ELR (cell line): Measurements from ENCODE around the gene MNX1.

Experiments used
- DNase-seq: peaks from one replicate; pipeline ENCODE4 v3.0.0-alpha.2; 2015; ENCODE audit warnings: low read depth

Gene MNX1

GRCh38 chr7:157014635-157015555 is 4.4 kb upstream of the MNX1 start:
- no peak for DNase-seq

DNA sequence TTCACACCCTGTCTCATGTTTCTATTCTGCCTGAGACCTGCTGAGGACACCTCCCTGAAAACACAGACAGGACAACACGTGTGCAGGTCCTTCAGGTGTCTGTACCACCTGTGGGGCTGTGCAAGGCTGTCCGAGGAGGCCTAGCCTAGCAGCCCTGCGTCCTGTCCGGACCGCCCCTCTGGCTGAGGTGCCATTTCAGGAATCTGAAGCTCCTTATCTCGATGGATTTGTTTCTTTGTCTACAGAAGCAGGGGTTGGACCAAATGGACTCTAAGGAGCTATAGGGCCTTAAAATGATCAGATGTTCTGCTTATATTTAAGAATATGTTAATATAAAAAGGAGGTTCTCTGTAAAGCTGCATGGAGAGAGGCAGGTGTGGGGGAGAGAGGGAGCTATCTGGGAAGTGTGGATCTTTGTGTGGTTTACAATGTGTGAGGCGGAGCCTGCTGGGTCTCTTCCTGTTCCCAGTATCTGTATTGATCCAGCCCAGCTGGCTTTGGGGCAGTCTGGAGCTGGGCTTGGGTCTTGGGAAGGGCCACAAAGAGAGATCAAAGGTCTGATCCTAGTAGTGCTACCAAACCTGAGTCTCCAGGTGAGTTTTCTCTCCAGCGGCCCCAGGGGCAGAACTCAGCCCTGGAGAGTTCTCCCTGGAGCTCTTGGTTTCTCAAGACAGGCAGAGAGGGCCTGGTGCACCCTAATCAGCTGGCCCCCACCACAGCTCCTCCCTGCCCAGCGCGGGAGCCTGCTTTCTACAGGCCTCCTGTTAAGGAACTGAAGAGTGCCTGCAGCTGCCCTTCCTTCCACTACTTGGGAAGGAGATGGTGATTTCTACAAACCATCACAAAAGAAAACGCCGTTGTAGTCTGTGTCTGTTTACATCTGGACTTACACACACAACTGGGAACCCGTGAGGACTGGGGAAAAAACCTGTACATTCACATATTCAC is 3.4 kb upstream of the MNX1 start:
- DNase-seq = no peak

GRCh38 chr7:157013101-157013500 is 2.6 kb upstream of the MNX1 start:
- DNase-seq = no peak

DNA sequence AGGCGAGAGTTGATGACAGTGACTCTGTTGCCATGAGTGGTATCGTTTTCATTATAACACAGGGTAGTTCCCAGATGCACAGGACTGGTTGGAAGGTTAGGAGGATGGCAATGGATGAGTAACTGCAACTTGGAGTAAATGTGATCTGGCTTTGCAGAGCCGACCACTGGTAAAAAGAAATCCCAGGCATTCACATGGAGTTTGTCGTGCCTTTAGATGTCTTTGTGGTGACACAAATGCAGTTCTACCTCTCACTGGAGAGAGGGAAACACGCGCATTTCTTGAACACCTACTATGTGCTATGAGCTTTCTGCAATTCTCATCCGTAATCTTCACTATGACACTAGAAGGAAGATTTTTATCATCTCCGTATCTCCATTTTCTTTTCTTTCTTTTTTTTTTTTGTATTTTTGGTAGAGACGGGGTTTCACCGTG is 1.7 kb upstream of the MNX1 start:
- DNase-seq = no peak

GRCh38 chr7:157011333-157012112 is 1.1 kb upstream of the MNX1 start:
- DNase-seq = no peak

DNA sequence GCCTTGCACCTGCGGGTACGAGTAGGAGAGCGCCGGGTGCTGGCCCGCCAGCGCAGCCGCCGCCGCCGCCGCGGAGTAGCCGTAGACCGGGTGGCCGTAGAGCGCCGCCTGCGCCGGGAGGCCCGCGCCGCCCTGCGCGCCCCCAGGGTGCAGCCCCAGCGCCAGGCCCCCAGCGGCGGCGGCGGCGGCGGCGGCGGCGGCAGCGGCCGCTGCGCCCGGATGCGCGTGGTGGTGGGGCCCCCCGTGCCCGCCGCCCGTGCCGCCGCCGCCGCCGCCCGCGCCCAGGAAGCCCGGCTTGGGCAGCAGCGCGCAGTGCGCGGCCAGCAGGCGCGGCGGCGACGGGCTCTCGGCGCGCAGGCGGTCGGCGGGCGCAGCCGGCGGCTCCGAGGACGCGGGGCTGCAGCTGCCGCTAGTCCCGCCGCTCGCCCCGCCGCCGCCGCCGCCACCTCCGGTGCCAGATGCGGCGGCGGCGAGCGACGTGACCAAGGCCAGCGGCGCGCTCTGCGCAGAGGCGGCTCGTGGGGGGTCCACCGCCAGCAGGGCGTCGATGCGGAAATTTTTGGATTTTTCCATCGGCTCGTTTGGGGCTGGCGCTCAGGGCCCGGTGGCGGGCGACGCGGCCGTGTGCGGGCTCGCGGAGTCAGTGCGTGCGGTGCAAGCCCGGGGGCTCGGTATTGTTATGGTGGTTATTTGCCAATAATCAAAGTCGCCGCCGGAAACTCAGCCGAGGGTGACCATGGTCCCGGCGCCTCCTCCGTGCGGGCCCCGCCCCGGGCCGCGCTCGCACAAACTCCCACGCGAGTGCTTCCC is 480 bp downstream of the MNX1 start:
- no peak for DNase-seq

DNA sequence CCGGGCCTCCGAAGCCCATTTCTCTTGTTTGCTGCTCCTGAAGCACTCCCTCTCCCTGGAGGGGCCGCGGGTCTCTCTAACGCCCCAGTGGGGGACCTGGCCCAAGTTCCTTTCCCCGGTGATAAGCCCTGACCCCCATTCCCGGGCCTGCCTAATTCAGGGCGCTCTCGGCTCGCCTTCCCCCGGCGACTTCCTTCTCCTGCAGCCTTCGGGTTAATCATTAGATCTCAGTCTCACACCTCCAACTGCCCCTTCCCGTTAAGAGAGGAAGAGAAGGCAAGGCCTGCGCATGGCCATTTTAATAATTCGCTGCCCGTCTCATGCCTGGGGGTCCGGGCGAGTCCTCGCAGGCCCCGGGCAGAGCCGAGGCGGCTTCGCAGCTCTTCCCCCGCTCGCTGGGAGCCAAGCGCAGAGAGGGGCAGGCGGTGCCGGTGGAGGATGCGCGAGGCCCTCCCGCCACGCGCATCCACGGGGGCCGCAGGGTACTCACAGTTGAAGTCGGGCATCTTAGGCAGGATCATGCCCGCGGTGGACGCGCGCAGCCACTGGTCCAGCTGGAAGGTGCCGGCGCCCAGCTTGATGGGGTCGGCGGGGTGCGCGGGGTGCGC is 1.2 kb downstream of the MNX1 start:
- DNase-seq = no peak

- no peak for DNase-seq
Observed at GRCh38 chr7:157008206-157009169, 2.0 kb downstream of the MNX1 start.

DNA sequence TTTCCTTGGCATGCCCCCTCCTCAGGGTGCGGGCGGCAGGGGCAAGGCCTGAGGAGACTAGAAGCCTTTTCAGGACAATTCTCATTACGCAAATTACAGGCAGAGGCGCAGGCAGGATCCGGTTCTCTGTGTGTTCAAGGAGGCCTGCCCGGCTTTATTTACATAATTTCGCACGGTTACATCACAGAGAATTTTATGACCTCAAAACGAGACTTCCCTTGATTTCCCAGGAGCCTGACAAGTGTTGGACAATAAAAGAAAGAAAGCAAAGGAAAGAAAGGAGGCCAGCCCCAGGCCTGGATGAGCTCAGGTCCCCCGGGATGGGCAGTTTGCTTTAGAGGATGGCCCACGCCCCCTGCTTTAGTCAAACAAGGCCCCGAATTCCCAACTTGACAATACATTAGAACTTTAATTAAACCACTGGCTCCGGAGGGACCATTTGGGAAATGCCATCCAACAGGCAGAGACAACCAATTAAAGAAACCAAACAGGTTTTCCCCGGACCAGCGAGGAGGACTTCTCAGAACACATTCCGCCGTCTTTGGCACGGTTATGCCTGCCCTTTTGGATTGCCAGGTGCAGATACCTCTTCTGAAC is 2.9 kb downstream of the MNX1 start:
- DNase-seq = no peak

DNA sequence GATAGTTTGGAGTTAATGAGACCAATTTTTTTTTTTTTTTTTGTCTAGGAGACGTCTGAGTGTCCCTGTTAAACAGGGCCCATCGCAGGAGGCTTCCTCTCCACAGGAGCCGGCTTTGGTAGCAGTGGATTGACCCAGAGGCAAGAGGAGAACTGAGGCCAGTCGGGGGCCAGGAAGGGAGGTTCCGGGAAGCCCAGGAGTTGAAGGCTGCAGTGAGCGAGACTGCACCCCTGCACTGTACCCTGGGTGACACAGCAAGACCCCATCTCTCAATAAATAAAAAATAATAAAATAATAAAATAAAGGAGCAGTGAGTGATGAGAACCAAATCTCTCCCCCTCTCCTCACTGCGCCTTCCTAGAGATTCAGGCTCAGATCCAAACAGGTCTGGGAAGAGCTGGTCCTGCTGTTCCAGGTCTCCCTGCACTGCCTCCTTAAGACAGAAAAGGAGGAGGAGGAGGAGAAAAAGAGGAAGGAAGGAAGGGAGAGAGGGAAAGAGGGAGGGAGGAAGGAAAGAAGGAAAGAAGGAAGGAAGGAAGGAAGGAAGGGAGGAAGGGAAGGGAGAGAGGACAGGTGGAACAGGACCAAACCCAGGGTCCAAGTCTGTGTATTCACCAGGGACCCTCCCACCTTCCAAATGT is 3.5 kb downstream of the MNX1 start:
- DNase-seq = no peak

DNA sequence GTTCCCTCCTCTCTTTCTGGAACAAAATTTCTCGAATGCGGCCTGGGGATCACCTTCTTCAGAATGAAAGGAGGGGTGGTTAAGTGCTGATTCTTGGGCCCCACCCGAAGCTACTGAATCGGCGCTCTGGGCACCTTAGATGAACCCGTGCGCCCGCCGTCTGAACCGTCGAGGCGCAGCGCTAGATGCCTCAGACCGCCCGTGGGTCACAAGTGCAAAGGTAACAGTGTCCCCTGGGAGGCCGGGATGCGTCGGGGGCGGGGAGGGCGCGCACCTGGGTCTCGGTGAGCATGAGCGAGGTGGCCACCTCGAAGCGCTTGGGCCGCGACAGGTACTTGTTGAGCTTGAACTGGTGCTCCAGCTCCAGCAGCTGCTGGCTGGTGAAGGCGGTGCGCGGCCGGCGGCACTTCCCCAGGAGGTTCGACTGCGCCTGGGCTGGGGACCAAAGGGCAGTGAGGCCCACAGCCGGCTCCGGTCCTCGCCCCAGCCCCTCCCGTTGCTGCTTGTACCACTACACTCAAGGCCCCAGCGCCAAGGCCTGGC is 4.2 kb downstream of the MNX1 start:
- no peak for DNase-seq

- DNase-seq = peak; percentile 38
Observed at GRCh38 chr7:157005456-157006204, 4.8 kb downstream of the MNX1 start.

GRCh38 chr7:157004521-157005455 is 5.7 kb downstream of the MNX1 start:
- DNase-seq = no peak

DNA sequence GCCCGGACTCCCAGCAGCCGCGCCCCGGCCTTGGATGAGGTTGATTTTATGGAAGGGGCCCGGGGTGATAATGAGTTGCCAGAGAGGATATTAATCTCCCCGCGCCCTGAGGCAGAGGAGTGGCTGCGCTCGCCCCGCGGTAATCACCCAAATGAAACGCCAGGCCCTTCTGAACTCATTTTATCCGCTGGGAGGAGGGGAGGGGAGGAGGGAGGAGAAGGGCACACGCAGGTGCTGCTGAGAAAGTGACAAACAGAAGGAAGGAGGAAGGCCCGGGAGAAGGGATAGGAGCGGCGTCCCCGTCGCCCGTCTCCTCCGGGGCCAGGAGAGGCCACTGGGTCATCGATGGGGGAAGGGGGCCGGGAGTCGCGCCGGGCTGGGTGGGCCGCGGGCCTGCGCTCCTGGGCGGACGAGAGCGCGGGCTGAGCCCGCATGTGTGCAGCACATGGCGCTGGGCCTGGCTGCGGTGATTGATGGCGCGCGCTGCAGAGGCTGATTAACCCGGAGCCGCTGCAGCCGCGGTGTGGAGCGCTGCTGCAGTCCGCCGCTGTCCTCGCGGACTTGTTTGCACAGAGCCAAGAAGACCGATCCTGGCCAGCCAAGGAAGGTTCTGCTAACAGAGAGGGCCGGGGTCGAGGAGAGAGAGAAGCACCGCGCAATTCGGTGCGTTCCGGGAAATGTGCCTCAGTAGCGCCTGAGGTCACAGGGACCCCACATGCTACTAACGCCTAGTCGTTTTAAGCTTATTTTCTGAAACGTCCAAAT is 6.5 kb downstream of the MNX1 start:
- DNase-seq = peak; percentile 44

GRCh38 chr7:157003445-157003755 is 7.1 kb downstream of the MNX1 start:
- no peak for DNase-seq
